A549 treated with ZK216348 at 1 μM for 4 hours (cell line): ENCODE data around the gene AHCTF1. TPM values are rescaled to one million over a fixed set of nuclear protein-coding genes. Genes with fewer than 3 reads are reported as not detected.

Experiments
- total RNA-seq: library from RNA; stranded (reverse); fragments of 200-300 nt; extraction: Qiagen RNA extraction; gene quantifications from 5 replicates; pipeline ENCODE4 v1.2.3, GENCODE V29; 2022; ENCODE audit warnings: low read depth

Gene AHCTF1
- total RNA-seq, result 23.4 to 31.5 TPM (median 31.0 TPM) in 5 replicates

GRCh38 chr1:246931549-246932365 lies at the start of gene AHCTF1:
AHCTF1 (minus strand) TSS chr1:246931948; CDS start chr1:246918370, 13,578 bp downstream.

Other genes starting within 250 kb of the AHCTF1 start
- 43.2 to 51.6 TPM (median 47.4 TPM) in 5 replicates for gene SCCPDH, start 207.5 kb downstream of the AHCTF1 start, total RNA-seq
- gene ZNF695, start 76.1 kb upstream of the AHCTF1 start, total RNA-seq, result 2.1 to 3.4 TPM (median 2.7 TPM) in 5 replicates
- gene ZNF670, start 146.9 kb upstream of the AHCTF1 start, total RNA-seq, result 2.8 to 6.2 TPM (median 3.2 TPM) in 5 replicates
- 3.0 to 6.4 TPM (median 3.8 TPM) in 5 replicates for gene ZNF669, start 172.4 kb upstream of the AHCTF1 start, total RNA-seq
- 3.9 to 5.3 TPM (median 5.1 TPM) in 5 replicates for gene ZNF124, start 240.1 kb upstream of the AHCTF1 start, total RNA-seq